Body of pancreas (tissue), 4 donors: ENCODE results near the gene CLPSL1. TPM values are rescaled to one million over a fixed set of nuclear protein-coding genes. Genes with fewer than 3 reads are reported as not detected.

Experiments
- ATAC-seq: fragments of 150-250 bp; one replicate; pipeline ENCODE4 v1.9.1; 2016
- DNase-seq, 4 donors: peaks; one replicate each; pipeline ENCODE4 v3.0.0-alpha.2; 2019
- H3K27ac ChIP-seq, 4 donors: fragments of 200-600 bp; sonication (generic); 1 replicate in 3 of 4; 2 replicates in 1 of 4; pipeline versions ENCODE4 v1.5.1 to v1.6.1; 2016 to 2019; ENCODE audit warnings: mild to moderate bottlenecking in 1 of 4, mixed read lengths in 1 of 4, moderate library complexity in 1 of 4
- H3K27me3 ChIP-seq, 2 donors: fragments of 200-600 bp; sonication (generic); one replicate each; pipeline ENCODE4 v1.6.0; 2016; ENCODE audit warnings: mild to moderate bottlenecking in 1 of 2
- H3K36me3 ChIP-seq, 2 donors: fragments of 200-600 bp; sonication (generic); replicated peaks in 1 of 2; 2 replicates each; pipeline ENCODE4 v1.5.1; 2016; ENCODE audit warnings: low read depth in 2 of 2; ENCODE audit not compliant: insufficient read depth in 1 of 2
- H3K4me1 ChIP-seq: fragments of 200-600 bp; sonication (generic); one replicate; pipeline ENCODE4 v1.6.0; 2016
- H3K4me3 ChIP-seq, 2 donors: fragments of 200-600 bp; sonication (generic); 1 replicate in 1 of 2; 2 replicates in 1 of 2; pipeline ENCODE4 v1.5.1; 2016 to 2019
- H3K9me3 ChIP-seq, 3 donors: fragments of 200-600 bp; sonication (generic); 1 replicate in 2 of 3; 2 replicates in 1 of 3; pipeline ENCODE4 v1.5.1; 2016
- POLR2A ChIP-seq, 3 donors: fragments of 450-650 bp; IDR thresholded peaks; one replicate each; pipeline ENCODE4 v1.6.1; 2016; ENCODE audit warnings: antibody characterized with exemption in 3 of 3, mild to moderate bottlenecking in 2 of 3
- WGBS, 2 donors: methylation state at CpG; one replicate each; pipeline ENCODE4 v1.1.5; 2017; 5-methylcytosine and 5-hydroxymethylcytosine counted together
- intact Hi-C: fragments of 100-400 bp; cut with DNase I; formaldehyde crosslinking; loops from one replicate; pipeline ENCODE4 v1.15.1; 2023
- total RNA-seq, 2 donors: library from RNA; depleted of rRNA; stranded (reverse); fragments of >200 nt; gene quantifications; one replicate each; pipeline ENCODE4 v1.1.0, GENCODE V29; 2016
- TF ChIP-seq, protein P1 (sequence below), 7 experiments: fragments of 450-650 bp in 4 of 7; fragments of 200-600 bp in 3 of 7; sonication (generic) in 3 of 7; IDR thresholded peaks; one replicate each; pipeline ENCODE4 v1.5.1; 2016 to 2019; ENCODE audit warnings: antibody characterized with exemption in 7 of 7

The CLPSL1 gene
- total RNA-seq, 2 donors from 2014 or later: 7.8 to 11.9 TPM

DNA sequence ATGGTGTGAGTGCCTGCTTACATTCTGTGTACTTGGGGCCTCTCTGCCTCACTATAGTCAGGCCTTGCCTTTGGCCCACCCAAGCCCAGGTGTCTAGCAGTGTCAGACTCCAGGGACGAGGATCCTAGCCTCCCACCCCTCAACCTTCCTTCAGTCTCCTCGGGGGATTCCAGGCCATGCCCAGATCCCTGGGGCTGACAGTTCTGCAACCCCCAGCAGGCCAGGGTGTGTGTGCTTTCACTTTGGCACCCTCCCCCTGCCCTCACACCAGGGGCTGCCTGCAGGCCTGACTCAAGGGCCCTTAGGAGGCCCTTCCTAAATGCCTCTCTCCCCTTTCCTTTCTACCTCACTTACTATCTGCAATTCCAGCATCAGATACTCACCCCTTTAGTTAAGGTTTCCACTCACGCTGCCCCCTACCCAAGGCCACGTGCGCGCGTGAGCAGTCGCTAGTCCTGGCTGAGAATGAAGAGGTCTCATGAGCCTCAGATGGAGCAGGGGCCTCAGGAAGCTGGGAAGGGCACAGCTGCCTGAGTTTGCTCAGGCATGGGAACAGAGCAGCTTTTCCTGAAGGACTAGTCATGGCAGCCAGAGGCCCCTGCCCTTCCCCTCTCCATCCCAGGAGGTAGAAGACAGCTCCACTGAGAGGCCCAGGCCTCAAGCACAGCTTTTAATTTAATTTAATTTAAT is 17.2 kb downstream of the CLPSL1 start:
- WGBS, 2 donors: 34 to 43% methylated on average over 8 of the region's 8 CpGs
- H3K27me3 ChIP-seq: no peaks in the 10 kb centered on the region
- peaks cover 46% of the 10 kb centered on the region for H3K4me1 ChIP-seq
- H3K27ac ChIP-seq: peak overlapping the region; percentile 92 to 100 (median 97)
- no peak for TF ChIP-seq POLR2A (IDR thresholded peaks at IDR 0.05)
- TF ChIP-seq, protein P1, sequence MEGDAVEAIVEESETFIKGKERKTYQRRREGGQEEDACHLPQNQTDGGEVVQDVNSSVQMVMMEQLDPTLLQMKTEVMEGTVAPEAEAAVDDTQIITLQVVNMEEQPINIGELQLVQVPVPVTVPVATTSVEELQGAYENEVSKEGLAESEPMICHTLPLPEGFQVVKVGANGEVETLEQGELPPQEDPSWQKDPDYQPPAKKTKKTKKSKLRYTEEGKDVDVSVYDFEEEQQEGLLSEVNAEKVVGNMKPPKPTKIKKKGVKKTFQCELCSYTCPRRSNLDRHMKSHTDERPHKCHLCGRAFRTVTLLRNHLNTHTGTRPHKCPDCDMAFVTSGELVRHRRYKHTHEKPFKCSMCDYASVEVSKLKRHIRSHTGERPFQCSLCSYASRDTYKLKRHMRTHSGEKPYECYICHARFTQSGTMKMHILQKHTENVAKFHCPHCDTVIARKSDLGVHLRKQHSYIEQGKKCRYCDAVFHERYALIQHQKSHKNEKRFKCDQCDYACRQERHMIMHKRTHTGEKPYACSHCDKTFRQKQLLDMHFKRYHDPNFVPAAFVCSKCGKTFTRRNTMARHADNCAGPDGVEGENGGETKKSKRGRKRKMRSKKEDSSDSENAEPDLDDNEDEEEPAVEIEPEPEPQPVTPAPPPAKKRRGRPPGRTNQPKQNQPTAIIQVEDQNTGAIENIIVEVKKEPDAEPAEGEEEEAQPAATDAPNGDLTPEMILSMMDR (IDR thresholded peaks at IDR 0.05): peak in 1 of 7 experiments; percentile 22
- peak; percentile 67 for ATAC-seq
- no peak overlapping the region for H3K4me3 ChIP-seq
- peak; percentile 97 to 99 (median 98) for DNase-seq
- intact Hi-C loops: no loop called here
- peaks cover 0 to 10% of the 10 kb centered on the region in 2 donors for H3K36me3 ChIP-seq
- no peaks in the 10 kb centered on the region for H3K9me3 ChIP-seq

GRCh38 chr6:35798706-35799105 is 17.9 kb downstream of the CLPSL1 start:
- Histone ChIP-seq H3K4me3 (no peak overlapping the region), H3K27me3 (no peaks in the 10 kb centered on the region), H3K27ac (peak overlapping the region; percentile 92 to 100 (median 97)), H3K9me3 (no peaks in the 10 kb centered on the region), H3K36me3 (peaks cover 0 to 10% of the 10 kb centered on the region in 2 donors), H3K4me1 (peaks cover 42% of the 10 kb centered on the region)
- 42 to 43% methylated on average over 5 of the region's 5 CpGs for WGBS, 2 donors
- TF ChIP-seq POLR2A (IDR thresholded peaks at IDR 0.05): no peak
- TF ChIP-seq, protein P1 (IDR thresholded peaks at IDR 0.05): no peak
- intact Hi-C loops: no loop called here
- ATAC-seq (no peak), DNase-seq (peak; percentile 52 to 71 (median 62))

GRCh38 chr6:35801148-35801547 is 20.3 kb downstream of the CLPSL1 start:
- H3K36me3 ChIP-seq: no peaks in the 10 kb centered on the region
- no peaks in the 10 kb centered on the region for H3K9me3 ChIP-seq
- DNase-seq (peak in 2 of 4 donors; percentile 31 to 32), ATAC-seq (no peak)
- intact Hi-C loops: no loop called here
- peaks cover 46% of the 10 kb centered on the region for H3K4me1 ChIP-seq
- peak overlapping the region in 3 of 4 donors; percentile 92 to 98 (median 96) for H3K27ac ChIP-seq
- WGBS, 2 donors: 22 to 36% methylated on average over 3 of the region's 3 CpGs
- TF ChIP-seq POLR2A (IDR thresholded peaks at IDR 0.05): no peak
- TF ChIP-seq, protein P1 (IDR thresholded peaks at IDR 0.05): no peak
- no peaks in the 10 kb centered on the region for H3K27me3 ChIP-seq
- no peak overlapping the region for H3K4me3 ChIP-seq

DNA sequence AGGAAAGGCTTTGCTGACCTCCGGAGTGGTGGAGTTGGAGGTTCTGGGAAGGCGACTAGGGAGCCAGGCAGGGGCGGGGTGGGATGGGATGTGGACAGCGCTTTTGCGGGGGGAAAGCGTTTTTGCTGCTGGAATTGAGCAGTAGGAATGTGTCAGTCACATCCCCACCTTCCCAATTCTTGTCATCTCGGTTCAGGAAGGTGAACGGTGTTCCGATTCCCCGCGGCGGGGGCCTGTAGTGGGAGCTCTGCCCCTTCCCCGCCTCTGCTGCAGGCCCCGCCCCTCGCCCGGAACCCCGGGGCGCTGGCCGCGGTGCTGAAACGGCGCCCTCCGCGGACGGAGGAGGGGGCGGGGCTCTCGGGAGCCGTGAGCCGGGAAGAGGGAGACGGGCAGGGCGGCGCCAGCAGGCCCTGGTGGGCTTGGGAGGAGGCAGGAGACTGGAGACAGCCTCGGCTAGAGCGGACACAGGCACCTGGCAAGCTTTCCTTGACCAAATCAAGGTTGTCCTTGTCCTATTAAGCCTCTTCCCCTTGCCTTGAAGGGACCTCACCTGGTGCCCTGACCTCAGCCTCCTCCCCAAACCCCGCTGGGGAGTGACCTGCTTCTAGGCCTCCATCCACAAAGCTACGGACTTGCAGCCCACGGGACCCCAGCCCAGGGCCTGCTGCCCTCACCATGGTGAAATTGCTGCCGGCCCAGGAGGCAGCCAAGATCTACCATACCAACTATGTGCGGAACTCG is 24.3 kb downstream of the CLPSL1 start, which contains the start of gene LHFPL5:
Gene LHFPL5, plus strand, starts transcription at position 357 of the 741 bp plus-strand sequence. Its CDS starts 319 bp downstream, at position 676.
- ATAC-seq (peak; percentile 90), DNase-seq (peak; percentile 60 to 72 (median 68))
- no peaks in the 10 kb centered on the region for H3K9me3 ChIP-seq
- TF ChIP-seq POLR2A (IDR thresholded peaks at IDR 0.05): no peak
- TF ChIP-seq, protein P1 (IDR thresholded peaks at IDR 0.05): no peak
- H3K27me3 ChIP-seq: no peaks in the 10 kb centered on the region
- H3K27ac ChIP-seq: peak within 1 kb of the TSS in 1 of 4 donors; percentile 17
- intact Hi-C loops: no loop called here
- H3K4me1 ChIP-seq: peaks cover 20% of the 10 kb centered on the region
- 13 to 14% methylated on average over 21 to 40 of the region's 40 CpGs for WGBS, 2 donors
- H3K36me3 ChIP-seq: no peaks in the 10 kb centered on the region
- H3K4me3 ChIP-seq: no peak within 1 kb of the TSS
